Stimulated activated CD4-positive, alpha-beta T cell treated with anti-CD3 and anti-CD28 coated beads, TNF-alpha, amount 100 ng/mL, for 24 hours (primary cell): Measurements from ENCODE around the gene GLO1.

Experiments
- DNase-seq, 3 experiments: peaks; one replicate each; pipeline ENCODE4 v3.0.0-alpha.2; 2020; ENCODE audit warnings: low read depth in 3 of 3

Gene GLO1

GRCh38 chr6:38702558-38703397 is at the start of gene GLO1:
TSS of gene GLO1 (minus strand) at chr6:38703145. CDS start at chr6:38703054, 91 bp downstream.
- DNase-seq = peak; percentile 92 to 96 (median 95)

DNA sequence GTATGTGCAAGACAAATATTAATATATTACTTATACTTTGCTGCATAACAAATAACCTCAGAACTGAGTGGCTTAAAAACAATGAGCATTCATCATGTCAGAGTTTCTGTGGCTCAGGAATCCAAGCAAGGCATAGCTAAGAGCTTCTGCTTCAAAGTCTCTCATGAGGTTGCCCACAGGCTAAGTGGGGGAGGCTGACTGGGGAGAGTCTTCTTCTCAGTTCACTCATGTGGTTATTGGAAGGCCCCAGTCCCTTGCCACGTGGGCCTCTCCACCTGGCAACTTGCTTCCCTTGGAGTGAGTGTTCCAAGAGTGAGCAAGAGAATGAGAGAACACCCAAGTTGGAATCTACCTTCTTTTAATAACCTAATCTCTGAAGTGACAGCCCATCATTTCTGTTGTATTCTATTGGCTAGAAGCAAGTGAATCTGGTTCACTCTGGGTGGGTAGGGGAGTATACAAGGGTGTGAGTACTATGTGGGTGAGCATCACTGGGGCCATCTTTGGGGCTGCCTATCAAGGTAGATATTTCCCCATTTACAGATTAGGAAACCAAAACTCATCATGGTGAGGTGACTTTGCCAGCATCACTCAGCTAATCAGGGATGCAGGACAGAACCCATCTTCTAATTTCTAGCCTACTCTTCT is 48.1 kb upstream of the GLO1 start:
- DNase-seq = peak in 2 of 3 experiments; percentile 24 to 34

DNA sequence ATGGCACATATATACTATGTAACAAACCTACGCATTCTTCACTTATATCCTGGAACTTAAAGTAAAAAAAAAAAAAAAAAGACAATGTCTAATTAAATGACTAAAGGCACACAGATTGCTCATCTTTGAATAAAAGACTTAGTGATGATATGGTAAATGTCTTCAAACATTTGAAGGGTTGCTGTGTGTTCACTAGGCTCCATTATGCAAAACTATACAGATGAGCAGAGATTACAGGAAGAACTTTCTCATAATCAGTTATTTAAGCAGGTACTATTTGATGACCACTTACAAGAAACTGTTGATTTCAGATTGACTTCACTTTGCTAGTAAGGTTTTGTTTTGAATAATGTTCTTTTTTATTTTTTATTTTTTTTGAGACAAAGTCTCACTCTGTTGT is 46.5 kb upstream of the GLO1 start:
- no peak for DNase-seq

GRCh38 chr6:38739532-38739931 is 36.6 kb upstream of the GLO1 start:
- DNase-seq = no peak

GRCh38 chr6:38738261-38738660 is 35.3 kb upstream of the GLO1 start:
- DNase-seq = no peak

GRCh38 chr6:38736951-38737350 is 34.0 kb upstream of the GLO1 start:
- no peak for DNase-seq

DNA sequence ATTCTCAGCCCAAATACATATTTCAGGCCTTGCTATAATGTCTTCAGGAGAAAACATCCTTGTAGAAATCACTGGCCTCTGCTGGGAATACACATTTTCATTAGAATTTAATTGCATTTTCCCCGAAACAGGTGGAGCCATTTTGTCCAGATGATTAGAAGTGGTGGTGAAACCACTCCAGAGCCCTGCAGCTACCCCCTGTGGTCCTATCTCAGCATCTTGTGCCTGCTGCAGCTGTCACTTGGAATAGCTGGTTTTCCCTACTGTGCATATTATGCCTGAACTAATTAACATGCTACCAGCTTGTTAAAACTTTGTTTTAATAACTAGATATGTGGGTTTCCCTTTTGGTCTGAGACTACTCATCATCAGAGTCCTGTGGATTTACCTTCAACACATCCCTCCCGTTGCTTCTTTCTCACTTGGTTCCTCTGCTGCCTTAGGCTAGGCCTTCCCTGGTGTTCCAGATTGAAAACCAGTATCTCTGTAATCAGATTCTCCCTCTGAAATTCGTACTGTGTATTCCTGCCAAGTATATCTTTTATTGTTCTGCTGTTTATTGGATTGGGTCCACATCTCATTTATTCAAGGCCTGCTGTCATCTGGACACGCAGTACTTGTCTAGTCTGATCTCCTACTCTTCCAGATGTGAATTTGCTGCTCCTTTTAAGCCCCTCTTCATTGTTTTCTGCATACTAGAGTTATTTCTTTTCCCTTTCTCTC is 27.4 kb upstream of the GLO1 start:
- DNase-seq = no peak

DNA sequence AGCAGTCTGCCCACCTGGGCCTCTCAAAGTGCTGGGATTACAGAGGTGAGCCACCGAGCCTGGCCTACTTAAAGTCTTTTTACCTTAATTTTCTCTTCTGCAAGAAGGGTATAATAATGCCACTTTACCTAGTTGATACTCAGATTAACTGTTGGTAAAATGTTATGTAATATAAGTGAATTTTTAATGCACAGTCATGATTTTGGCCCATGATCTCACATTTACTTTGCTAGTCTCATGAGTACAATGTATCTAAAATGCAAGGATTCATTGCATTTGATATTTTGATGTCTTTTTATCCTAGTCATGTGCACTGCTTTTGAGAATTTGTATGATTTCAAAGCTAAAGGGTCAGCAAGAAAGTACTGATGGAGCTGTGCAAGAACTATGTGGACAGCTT is 25.3 kb upstream of the GLO1 start:
- no peak for DNase-seq

DNA sequence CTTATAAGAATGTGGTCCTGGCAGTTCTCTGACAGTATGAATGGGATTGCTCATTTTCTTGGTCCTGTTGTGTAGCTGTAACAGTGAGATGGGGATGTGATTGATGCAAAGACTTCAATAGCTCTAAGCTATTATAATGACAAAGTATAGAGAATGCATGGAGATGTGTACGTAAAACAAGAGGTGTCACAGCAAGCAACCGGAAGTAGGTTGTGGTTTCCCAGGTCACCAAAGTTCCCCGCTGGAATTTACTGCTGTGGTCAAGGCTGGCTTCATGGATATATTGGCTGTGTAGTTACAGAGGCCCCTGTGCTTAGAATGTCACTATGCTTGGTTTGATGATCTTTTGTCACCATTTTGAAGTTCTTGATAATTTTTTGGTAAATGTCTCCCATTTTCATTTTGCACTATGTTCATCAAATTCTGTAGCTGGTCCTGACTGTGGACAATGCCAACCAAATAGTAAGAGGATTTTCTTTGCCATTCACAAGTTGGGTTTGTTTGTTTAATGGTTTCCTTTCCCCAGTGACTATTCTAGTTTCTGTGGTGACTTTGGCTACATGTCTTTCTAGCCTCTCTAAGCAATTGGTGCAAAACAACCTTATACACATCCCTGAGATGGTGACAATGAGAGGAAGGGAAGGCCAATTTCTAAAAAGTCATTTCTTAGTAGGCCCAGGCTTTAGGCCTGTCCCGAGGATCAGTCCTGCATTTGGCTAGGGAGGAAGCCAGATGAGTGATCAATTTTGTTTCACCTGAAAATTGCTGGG is 22.7 kb upstream of the GLO1 start:
- DNase-seq = no peak

GRCh38 chr6:38724343-38724742 is 21.4 kb upstream of the GLO1 start:
- DNase-seq = no peak

- no peak for DNase-seq
Measured at GRCh38 chr6:38723783-38724182, 20.8 kb upstream of the GLO1 start.

- no peak for DNase-seq
Measured at GRCh38 chr6:38722727-38723334, 19.9 kb upstream of the GLO1 start.

GRCh38 chr6:38722038-38722437 is 19.1 kb upstream of the GLO1 start:
- DNase-seq = no peak

DNA sequence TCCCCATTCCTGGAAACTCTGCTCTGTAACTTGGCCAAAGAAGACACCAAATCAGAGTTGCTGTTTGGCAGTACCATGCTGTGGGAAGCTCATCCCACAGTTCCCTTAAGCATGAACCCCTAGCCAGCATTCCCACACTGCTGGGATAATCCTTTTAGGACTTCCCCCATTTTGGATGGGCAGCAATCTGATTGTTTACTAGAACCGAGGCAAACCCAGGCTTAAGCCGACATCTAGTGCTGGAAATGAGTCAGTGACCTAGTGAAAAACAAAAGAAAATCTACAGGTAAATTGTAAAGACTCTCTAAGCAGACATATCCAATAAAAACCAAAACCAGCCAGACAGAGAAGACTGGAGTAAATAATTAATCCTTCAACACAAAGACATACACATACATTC is 17.4 kb upstream of the GLO1 start:
- DNase-seq = no peak

GRCh38 chr6:38719358-38719757 is 16.4 kb upstream of the GLO1 start:
- DNase-seq = no peak

DNA sequence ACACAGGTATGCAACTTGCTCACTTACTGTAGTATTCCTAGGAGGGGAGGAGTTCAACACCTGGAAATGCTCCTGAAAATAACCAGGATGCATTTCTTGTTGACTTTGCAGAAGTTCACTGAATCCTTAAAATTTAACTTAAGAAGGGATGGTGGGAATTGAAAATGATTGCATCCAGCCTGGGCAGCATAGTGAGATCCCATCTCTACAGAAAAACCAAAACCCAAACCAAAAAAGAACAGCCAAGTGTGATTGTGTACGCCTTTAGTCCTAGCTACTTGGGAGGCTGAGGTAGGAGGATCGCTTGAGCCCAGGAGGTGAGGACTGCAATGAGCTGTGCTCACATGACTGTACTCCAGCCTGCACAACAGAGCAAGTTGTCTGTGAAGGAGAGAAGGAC is 13.9 kb upstream of the GLO1 start:
- DNase-seq = no peak

DNA sequence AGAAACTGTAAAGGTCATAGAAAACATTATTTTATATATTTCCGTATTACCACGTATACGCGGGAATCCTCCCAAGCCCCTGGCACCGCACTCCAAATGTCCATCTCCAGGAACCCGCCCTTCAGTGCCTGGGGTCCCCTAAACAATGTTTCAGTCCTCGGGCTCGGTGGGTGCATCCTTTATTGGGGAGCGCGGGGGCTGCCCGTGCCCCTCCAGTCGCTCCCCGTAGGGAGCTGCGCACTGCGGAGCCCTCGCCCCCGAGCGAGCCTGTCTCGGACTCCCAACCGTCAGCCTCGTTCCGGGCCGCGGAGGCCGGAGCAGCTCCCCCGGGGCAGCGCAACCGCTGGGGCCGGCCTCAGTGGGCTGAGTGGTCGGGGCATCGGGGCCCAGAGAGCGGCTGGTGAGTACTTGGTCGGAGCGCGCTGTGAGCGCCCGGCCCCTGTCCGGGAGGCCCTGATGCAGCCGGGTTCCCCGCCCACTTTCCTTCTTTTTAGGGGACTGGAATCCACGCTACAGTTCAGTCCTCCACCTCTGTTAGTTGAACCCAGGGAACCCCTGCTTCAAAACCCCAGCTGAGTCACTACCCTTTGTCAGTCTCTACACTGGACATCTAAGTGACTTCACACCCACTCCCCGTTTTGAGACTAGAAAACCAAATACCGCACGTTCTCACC is 12.2 kb upstream of the GLO1 start, which contains the start of gene DNAH8:
DNAH8 (plus strand) TSS at position 296 of the 674 bp plus-strand sequence. CDS start 7,499 bp downstream, outside the sequence.
- DNase-seq = no peak

DNA sequence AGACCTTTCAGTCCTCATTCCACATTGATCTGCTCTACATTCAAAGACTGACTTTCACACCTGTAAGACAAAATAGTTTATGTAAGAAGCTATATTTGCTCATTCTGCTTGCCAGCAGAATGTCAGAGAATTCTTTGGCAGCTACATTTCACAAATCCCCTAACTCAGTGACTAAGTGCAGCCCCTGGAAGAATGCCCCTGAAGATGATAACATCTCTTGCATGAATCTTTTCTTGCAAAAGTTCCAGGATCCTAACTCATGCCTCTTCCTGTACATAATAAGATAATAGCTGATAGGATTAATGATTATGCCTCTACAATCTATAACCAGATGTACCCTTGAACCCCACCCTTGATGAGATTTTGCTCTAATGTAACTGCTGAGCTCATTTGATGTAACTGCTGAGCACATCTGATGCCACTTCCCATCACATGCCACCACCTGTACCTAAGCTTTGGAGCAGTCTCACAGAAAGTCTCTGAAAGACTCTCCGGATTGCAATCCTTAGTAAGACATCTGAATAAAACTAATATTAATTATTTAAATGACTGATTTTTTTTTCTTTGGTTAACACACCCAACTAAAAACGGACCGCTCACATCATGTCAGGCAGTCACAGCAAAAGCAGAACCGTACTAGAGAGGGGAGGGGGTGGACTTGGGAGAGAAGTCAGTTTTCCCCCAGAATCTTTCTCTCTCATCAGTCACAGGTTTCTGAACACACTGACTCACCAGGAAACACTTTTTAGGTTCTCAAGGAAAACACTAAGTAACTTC is 11.5 kb upstream of the GLO1 start:
- no peak for DNase-seq

DNA sequence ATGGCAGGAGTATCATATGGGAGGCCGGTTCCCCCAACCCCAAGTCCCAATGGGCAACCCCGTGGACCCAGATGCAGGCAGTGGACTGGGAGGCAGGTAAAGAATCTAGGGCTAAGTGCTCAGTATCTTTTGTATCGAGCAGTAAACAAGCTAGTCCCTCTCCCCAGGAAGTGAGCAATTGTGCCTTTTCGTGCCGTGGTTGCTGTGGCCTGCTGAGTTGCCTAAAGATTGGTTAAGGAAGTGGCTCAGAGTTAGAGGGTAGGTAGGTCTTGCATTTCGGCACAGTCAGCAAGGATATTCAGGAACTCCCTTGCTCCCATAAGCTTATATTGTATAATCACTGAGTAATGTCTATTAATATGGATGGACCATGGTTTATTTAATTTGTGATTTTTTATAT is 10.9 kb upstream of the GLO1 start:
- peak in 2 of 3 experiments; percentile 33 to 56 for DNase-seq

GRCh38 chr6:38708496-38708895 is 5.6 kb upstream of the GLO1 start:
- no peak for DNase-seq
